ENCODE measurements around the gene HBA1.

GRCh38 chr16:159136-159849 lies 17.2 kb upstream of the HBA1 start:
- TF ChIP-seq CTCF (conservative IDR thresholded peaks at IDR 0.05; ENCODE audit: low read length) (no peak), EZH2phosphoT487 (IDR thresholded peaks at IDR 0.05; ENCODE audit: borderline replicate concordance) (no peak)

Data from Loucy (cell line).